SK-N-SH (cell line): ENCODE measurements around the gene CCDC34.

Experiments used
- EZH2phosphoT487 ChIP-seq: fragments of 200-600 bp; sonication (generic); IDR thresholded peaks from 2 replicates; pipeline ENCODE4 v1.6.1; 2017; ENCODE audit warnings: low read depth, mixed run types, mild to moderate bottlenecking, antibody characterized with exemption, moderate library complexity, borderline replicate concordance
- GABPA ChIP-seq: IDR thresholded peaks from 2 replicates; pipeline ENCODE4 v1.4.0; 2012; ENCODE audit warnings: low read depth, mild to moderate bottlenecking
- TCF12 ChIP-seq: IDR thresholded peaks from 2 replicates; pipeline ENCODE4 v1.4.0; 2012
- TF ChIP-seq, protein P1 (sequence below): fragments of 200-600 bp; sonication (generic); IDR thresholded peaks from 2 replicates; pipeline ENCODE4 v1.6.1; 2017; ENCODE audit warnings: antibody characterized with exemption, mild to moderate bottlenecking, moderate library complexity

DNA sequence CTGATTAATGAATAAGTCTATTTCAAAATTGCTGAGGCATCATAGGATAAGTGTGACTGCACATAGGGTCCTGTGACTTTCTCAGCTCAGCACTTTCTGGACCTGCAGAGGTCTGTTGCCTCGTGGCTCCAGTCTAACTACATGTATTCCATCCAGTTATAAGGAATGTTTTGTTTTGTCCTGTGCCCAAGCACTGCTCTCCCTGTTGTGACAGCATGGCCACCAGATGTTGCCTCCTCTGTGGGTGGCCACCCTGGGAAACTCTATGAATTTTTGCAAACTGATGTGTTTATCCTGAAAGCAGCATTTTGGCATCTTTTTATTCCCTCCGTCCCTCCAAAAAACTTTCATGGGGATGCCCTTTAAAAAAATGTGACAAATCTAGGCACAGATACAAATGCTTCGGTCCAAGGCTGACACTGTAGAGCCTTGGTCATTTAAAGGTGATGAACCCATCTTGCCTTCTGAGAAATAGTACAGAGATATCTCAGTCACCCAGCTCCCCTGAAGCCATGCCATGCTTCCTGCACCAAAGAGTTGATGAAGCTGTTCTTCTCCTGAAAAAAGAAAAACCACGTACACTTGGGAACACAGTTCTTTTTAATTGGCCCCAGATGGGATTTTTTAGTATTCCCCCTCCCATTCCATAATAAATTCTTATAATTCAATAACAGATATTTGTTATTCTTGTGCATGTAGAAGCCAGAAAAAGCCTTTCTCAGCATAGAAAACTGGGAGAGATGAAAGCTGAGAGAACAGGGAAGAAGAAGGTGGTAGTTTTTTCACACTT lies 72.6 kb downstream of the CCDC34 start:
- no peak for TF ChIP-seq GABPA
- TF ChIP-seq TCF12: no peak
- TF ChIP-seq EZH2phosphoT487: no peak
- TF ChIP-seq, protein P1, sequence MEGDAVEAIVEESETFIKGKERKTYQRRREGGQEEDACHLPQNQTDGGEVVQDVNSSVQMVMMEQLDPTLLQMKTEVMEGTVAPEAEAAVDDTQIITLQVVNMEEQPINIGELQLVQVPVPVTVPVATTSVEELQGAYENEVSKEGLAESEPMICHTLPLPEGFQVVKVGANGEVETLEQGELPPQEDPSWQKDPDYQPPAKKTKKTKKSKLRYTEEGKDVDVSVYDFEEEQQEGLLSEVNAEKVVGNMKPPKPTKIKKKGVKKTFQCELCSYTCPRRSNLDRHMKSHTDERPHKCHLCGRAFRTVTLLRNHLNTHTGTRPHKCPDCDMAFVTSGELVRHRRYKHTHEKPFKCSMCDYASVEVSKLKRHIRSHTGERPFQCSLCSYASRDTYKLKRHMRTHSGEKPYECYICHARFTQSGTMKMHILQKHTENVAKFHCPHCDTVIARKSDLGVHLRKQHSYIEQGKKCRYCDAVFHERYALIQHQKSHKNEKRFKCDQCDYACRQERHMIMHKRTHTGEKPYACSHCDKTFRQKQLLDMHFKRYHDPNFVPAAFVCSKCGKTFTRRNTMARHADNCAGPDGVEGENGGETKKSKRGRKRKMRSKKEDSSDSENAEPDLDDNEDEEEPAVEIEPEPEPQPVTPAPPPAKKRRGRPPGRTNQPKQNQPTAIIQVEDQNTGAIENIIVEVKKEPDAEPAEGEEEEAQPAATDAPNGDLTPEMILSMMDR: no peak
